GM12891 (cell line): ENCODE measurements around the gene CXCR3.

Source experiments
- PAX5 ChIP-seq: IDR thresholded peaks from 2 replicates; pipeline ENCODE4 v1.6.1; 2011; ENCODE audit warnings: low read length, moderate library complexity, mild to moderate bottlenecking; ENCODE audit not compliant: insufficient read depth, severe bottlenecking
- POLR2A ChIP-seq: IDR thresholded peaks from 2 replicates; pipeline ENCODE4 v1.6.1; 2011; ENCODE audit warnings: low read depth, low read length, control low read depth
- POLR2AphosphoS5 ChIP-seq: IDR thresholded peaks from 2 replicates; pipeline ENCODE4 v1.6.1; 2011; ENCODE audit warnings: low read depth, low read length, control low read depth
- SPI1 ChIP-seq: IDR thresholded peaks from 2 replicates; pipeline ENCODE4 v1.6.1; 2011; ENCODE audit warnings: low read depth, low read length, control low read depth
- TAF1 ChIP-seq: IDR thresholded peaks from 2 replicates; pipeline ENCODE4 v1.6.1; 2011; ENCODE audit warnings: low read depth, low read length, control low read depth

GRCh38 chrX:71625471-71625870, 7.2 kb upstream of the CXCR3 start:
- TF ChIP-seq POLR2A = no peak
- no peak for TF ChIP-seq SPI1
- no peak for TF ChIP-seq POLR2AphosphoS5
- no peak for TF ChIP-seq PAX5
- TF ChIP-seq TAF1 = no peak
